ENCODE data around the gene ST8SIA1.

The ST8SIA1 gene

GRCh38 chr12:22275843-22276242 lies 58.7 kb downstream of the ST8SIA1 start:
- H3K4me1 ChIP-seq (ENCODE audit: control insufficient read depth, insufficient read depth, low read length) = no peaks in the 10 kb centered on the region
- H3K27me3 ChIP-seq (ENCODE audit: control insufficient read depth, insufficient read depth, low read length) = no peaks in the 10 kb centered on the region
- H3K4me3 ChIP-seq (ENCODE audit: low read depth, low read length) = no peak overlapping the region
- H3K9me3 ChIP-seq (ENCODE audit: control insufficient read depth, insufficient read depth, low read length) = no peaks in the 10 kb centered on the region
- H3K36me3 ChIP-seq (ENCODE audit: control insufficient read depth, insufficient read depth, low read length) = no peaks in the 10 kb centered on the region
- no peak overlapping the region for H3K9ac ChIP-seq (ENCODE audit: low read depth, low read length)

GRCh38 chr12:22272335-22273151 lies 62.0 kb downstream of the ST8SIA1 start:
- H3K4me1 ChIP-seq (ENCODE audit: control insufficient read depth, insufficient read depth, low read length) = no peaks in the 10 kb centered on the region
- no peak overlapping the region for H3K9ac ChIP-seq (ENCODE audit: low read depth, low read length)
- H3K4me3 ChIP-seq (ENCODE audit: low read depth, low read length) = no peak overlapping the region
- H3K9me3 ChIP-seq (ENCODE audit: control insufficient read depth, insufficient read depth, low read length) = no peaks in the 10 kb centered on the region
- no peaks in the 10 kb centered on the region for H3K36me3 ChIP-seq (ENCODE audit: control insufficient read depth, insufficient read depth, low read length)
- H3K27me3 ChIP-seq (ENCODE audit: control insufficient read depth, insufficient read depth, low read length) = no peaks in the 10 kb centered on the region

GRCh38 chr12:22271023-22271422 lies 63.5 kb downstream of the ST8SIA1 start:
- H3K27me3 ChIP-seq (ENCODE audit: control insufficient read depth, insufficient read depth, low read length) = no peaks in the 10 kb centered on the region
- no peak overlapping the region for H3K4me3 ChIP-seq (ENCODE audit: low read depth, low read length)
- H3K9ac ChIP-seq (ENCODE audit: low read depth, low read length) = no peak overlapping the region
- H3K36me3 ChIP-seq (ENCODE audit: control insufficient read depth, insufficient read depth, low read length) = no peaks in the 10 kb centered on the region
- H3K4me1 ChIP-seq (ENCODE audit: control insufficient read depth, insufficient read depth, low read length) = no peaks in the 10 kb centered on the region
- no peaks in the 10 kb centered on the region for H3K9me3 ChIP-seq (ENCODE audit: control insufficient read depth, insufficient read depth, low read length)

GRCh38 chr12:22268973-22269372 lies 65.5 kb downstream of the ST8SIA1 start:
- Histone ChIP-seq H3K27me3 (ENCODE audit: control insufficient read depth, insufficient read depth, low read length) (no peaks in the 10 kb centered on the region), H3K9me3 (ENCODE audit: control insufficient read depth, insufficient read depth, low read length) (no peaks in the 10 kb centered on the region), H3K4me1 (ENCODE audit: control insufficient read depth, insufficient read depth, low read length) (no peaks in the 10 kb centered on the region), H3K4me3 (ENCODE audit: low read depth, low read length) (no peak overlapping the region), H3K9ac (ENCODE audit: low read depth, low read length) (no peak overlapping the region), H3K36me3 (ENCODE audit: control insufficient read depth, insufficient read depth, low read length) (no peaks in the 10 kb centered on the region)

- Histone ChIP-seq H3K9me3 (ENCODE audit: control insufficient read depth, insufficient read depth, low read length) (no peaks in the 10 kb centered on the region), H3K36me3 (ENCODE audit: control insufficient read depth, insufficient read depth, low read length) (no peaks in the 10 kb centered on the region), H3K4me3 (ENCODE audit: low read depth, low read length) (no peak overlapping the region), H3K4me1 (ENCODE audit: control insufficient read depth, insufficient read depth, low read length) (no peaks in the 10 kb centered on the region), H3K9ac (ENCODE audit: low read depth, low read length) (no peak overlapping the region), H3K27me3 (ENCODE audit: control insufficient read depth, insufficient read depth, low read length) (no peaks in the 10 kb centered on the region)
Observed at GRCh38 chr12:22268406-22268805, 66.1 kb downstream of the ST8SIA1 start.

DNA sequence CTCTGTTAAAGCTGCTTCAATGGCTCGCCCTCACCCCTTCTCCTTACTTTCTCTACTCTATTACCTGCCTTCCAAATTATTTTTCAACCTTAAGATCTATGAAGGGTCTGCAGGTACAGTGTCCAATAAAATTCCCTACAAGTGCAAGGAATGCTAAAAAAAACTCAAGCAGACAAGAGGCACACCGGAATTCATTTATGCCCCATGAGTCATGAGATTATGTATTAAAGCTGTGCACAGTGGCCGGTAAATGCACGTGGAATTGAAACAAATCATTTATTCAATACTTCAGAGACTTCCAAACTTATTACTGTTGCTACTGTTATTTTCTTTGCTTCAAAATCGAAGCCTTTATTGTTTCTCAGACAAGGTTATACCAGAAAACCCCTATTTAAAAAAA lies 68.4 kb downstream of the ST8SIA1 start:
- H3K36me3 ChIP-seq (ENCODE audit: control insufficient read depth, insufficient read depth, low read length) = no peaks in the 10 kb centered on the region
- H3K9ac ChIP-seq (ENCODE audit: low read depth, low read length) = no peak overlapping the region
- no peaks in the 10 kb centered on the region for H3K27me3 ChIP-seq (ENCODE audit: control insufficient read depth, insufficient read depth, low read length)
- H3K4me1 ChIP-seq (ENCODE audit: control insufficient read depth, insufficient read depth, low read length) = peaks cover 8% of the 10 kb centered on the region
- H3K4me3 ChIP-seq (ENCODE audit: low read depth, low read length) = no peak overlapping the region
- no peaks in the 10 kb centered on the region for H3K9me3 ChIP-seq (ENCODE audit: control insufficient read depth, insufficient read depth, low read length)

DNA sequence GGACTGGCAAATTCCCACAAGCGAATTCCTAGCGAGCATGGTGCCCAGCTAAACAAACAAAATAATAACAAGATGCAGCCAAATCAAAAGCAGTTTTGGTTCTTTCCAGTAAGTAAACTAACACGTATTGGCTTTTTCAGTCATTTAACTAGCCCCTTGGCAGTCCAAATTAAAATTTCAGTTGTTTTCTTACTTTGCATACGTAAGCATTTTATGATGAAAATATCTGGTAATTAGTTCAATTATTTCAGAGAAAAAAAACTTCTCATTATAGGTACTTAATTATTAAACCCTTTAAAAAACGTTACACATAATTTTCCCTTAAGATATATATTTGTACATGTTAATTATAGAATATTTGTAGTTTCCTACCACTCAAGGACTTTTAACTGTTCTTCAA lies 70.1 kb downstream of the ST8SIA1 start:
- no peaks in the 10 kb centered on the region for H3K27me3 ChIP-seq (ENCODE audit: control insufficient read depth, insufficient read depth, low read length)
- no peaks in the 10 kb centered on the region for H3K9me3 ChIP-seq (ENCODE audit: control insufficient read depth, insufficient read depth, low read length)
- H3K4me3 ChIP-seq (ENCODE audit: low read depth, low read length) = no peak overlapping the region
- peaks cover 8% of the 10 kb centered on the region for H3K4me1 ChIP-seq (ENCODE audit: control insufficient read depth, insufficient read depth, low read length)
- no peak overlapping the region for H3K9ac ChIP-seq (ENCODE audit: low read depth, low read length)
- H3K36me3 ChIP-seq (ENCODE audit: control insufficient read depth, insufficient read depth, low read length) = no peaks in the 10 kb centered on the region

- H3K4me1 ChIP-seq (ENCODE audit: control insufficient read depth, insufficient read depth, low read length) = peaks cover 8% of the 10 kb centered on the region
- H3K36me3 ChIP-seq (ENCODE audit: control insufficient read depth, insufficient read depth, low read length) = no peaks in the 10 kb centered on the region
- no peak overlapping the region for H3K4me3 ChIP-seq (ENCODE audit: low read depth, low read length)
- H3K9me3 ChIP-seq (ENCODE audit: control insufficient read depth, insufficient read depth, low read length) = no peaks in the 10 kb centered on the region
- H3K9ac ChIP-seq (ENCODE audit: low read depth, low read length) = no peak overlapping the region
- no peaks in the 10 kb centered on the region for H3K27me3 ChIP-seq (ENCODE audit: control insufficient read depth, insufficient read depth, low read length)
Observed at GRCh38 chr12:22262309-22262708, 72.2 kb downstream of the ST8SIA1 start.

DNA sequence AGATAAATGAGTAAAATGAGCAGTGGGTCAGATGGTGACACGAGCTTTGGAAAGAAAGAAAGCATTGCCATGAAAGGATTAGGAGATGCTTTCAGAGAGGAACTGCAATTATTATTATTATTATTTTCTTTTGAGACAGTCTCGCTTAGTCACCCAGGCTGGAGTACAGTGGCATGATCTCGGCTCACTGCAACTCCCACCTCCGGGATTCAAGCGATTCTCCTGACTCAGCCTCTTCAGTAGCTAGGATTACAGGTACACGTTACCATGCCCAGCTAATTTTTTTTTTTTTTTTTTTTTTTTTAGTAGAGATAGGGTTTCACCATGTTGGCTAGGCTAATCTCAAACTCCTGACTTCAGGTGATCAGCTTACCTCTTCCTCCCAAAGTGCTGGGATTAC lies 77.4 kb downstream of the ST8SIA1 start:
- Histone ChIP-seq H3K4me1 (ENCODE audit: control insufficient read depth, insufficient read depth, low read length) (peaks cover 14% of the 10 kb centered on the region), H3K4me3 (ENCODE audit: low read depth, low read length) (no peak overlapping the region), H3K9me3 (ENCODE audit: control insufficient read depth, insufficient read depth, low read length) (no peaks in the 10 kb centered on the region), H3K9ac (ENCODE audit: low read depth, low read length) (no peak overlapping the region), H3K36me3 (ENCODE audit: control insufficient read depth, insufficient read depth, low read length) (no peaks in the 10 kb centered on the region), H3K27me3 (ENCODE audit: control insufficient read depth, insufficient read depth, low read length) (peaks cover 5% of the 10 kb centered on the region)

DNA sequence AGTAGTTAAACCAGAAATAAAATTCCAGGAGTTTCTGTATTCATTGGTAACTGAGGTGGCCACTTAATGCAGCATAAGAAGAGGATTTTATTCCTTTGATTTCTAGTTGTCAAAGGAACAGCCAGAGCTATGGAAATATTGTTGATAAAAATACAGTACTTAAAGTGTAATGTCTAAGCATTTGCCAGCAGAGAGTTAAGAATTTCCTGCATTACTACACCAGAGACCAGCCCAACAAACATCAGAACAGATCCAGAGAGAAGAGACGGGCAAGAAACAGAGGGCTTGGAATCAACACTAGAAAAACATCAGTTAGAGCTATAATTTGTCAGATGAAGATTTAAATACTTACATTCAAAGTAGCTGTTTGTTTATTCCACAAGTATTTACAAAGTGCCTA lies 77.9 kb downstream of the ST8SIA1 start:
- H3K4me1 ChIP-seq (ENCODE audit: control insufficient read depth, insufficient read depth, low read length) = peaks cover 11% of the 10 kb centered on the region
- H3K9ac ChIP-seq (ENCODE audit: low read depth, low read length) = no peak overlapping the region
- H3K27me3 ChIP-seq (ENCODE audit: control insufficient read depth, insufficient read depth, low read length) = peaks cover 5% of the 10 kb centered on the region
- no peak overlapping the region for H3K4me3 ChIP-seq (ENCODE audit: low read depth, low read length)
- H3K36me3 ChIP-seq (ENCODE audit: control insufficient read depth, insufficient read depth, low read length) = no peaks in the 10 kb centered on the region
- H3K9me3 ChIP-seq (ENCODE audit: control insufficient read depth, insufficient read depth, low read length) = no peaks in the 10 kb centered on the region

DNA sequence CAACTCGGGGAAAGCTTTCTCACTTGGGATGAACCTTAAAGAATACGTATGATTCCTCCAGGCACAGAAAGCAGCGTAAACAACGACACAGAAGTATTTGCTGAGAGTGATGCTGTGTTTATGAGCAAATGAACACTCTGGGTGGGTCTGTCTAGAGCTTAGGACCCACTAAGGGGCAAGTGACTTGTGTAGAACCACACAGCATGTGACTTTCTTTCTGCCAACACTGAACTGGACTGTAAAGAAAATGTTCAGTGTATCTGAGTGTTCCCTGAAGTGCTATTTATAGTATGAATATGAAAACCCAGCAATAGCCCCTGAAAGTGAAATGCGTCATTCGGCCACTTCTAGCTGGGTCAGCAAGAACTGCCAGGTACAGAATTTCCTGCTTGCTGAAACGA lies 78.5 kb downstream of the ST8SIA1 start:
- H3K9ac ChIP-seq (ENCODE audit: low read depth, low read length) = no peak overlapping the region
- H3K4me3 ChIP-seq (ENCODE audit: low read depth, low read length) = no peak overlapping the region
- no peaks in the 10 kb centered on the region for H3K36me3 ChIP-seq (ENCODE audit: control insufficient read depth, insufficient read depth, low read length)
- H3K27me3 ChIP-seq (ENCODE audit: control insufficient read depth, insufficient read depth, low read length) = peaks cover 5% of the 10 kb centered on the region
- peaks cover 11% of the 10 kb centered on the region for H3K4me1 ChIP-seq (ENCODE audit: control insufficient read depth, insufficient read depth, low read length)
- no peaks in the 10 kb centered on the region for H3K9me3 ChIP-seq (ENCODE audit: control insufficient read depth, insufficient read depth, low read length)

- no peak overlapping the region for H3K4me3 ChIP-seq (ENCODE audit: low read depth, low read length)
- peaks cover 5% of the 10 kb centered on the region for H3K27me3 ChIP-seq (ENCODE audit: control insufficient read depth, insufficient read depth, low read length)
- no peaks in the 10 kb centered on the region for H3K9me3 ChIP-seq (ENCODE audit: control insufficient read depth, insufficient read depth, low read length)
- no peak overlapping the region for H3K9ac ChIP-seq (ENCODE audit: low read depth, low read length)
- H3K4me1 ChIP-seq (ENCODE audit: control insufficient read depth, insufficient read depth, low read length) = peaks cover 11% of the 10 kb centered on the region
- no peaks in the 10 kb centered on the region for H3K36me3 ChIP-seq (ENCODE audit: control insufficient read depth, insufficient read depth, low read length)
Observed at GRCh38 chr12:22255097-22255496, 79.4 kb downstream of the ST8SIA1 start.

Measured in iPS-15b (cell line).